ENCODE measurements around the gene LRRK2.

Gene LRRK2

DNA sequence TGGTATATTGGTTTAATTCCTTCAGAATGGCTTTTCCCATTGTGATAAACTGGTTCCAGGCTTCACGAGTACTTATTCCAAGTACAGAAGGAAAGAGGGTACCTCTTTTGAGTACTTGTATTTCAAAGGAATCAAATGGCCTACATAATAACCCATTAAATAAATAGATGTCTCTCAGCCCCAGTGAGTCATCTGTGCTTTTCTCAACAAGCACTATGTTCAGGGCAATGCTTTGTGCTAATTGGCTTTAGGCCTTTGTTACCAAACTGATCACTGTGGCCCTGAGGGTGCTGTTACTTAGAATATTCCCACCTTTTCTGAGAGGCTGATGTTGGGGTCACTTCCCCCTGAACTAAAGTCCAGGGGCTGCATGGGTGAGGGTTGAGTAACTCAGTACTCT, 107.1 kb downstream of the LRRK2 start:
- H4K20me1 ChIP-seq (ENCODE audit: insufficient read depth, low read length, poor library complexity, severe bottlenecking): no peaks in the 10 kb centered on the region
- H3K4me1 ChIP-seq (ENCODE audit: insufficient read depth, low read length, poor library complexity, severe bottlenecking): no peaks in the 10 kb centered on the region
- H2AFZ ChIP-seq (ENCODE audit: low read length): no peak overlapping the region
- no peak overlapping the region for H3K4me3 ChIP-seq (ENCODE audit: low read length, poor library complexity, severe bottlenecking)
- TF ChIP-seq EZH2phosphoT487 (IDR thresholded peaks at IDR 0.05; ENCODE audit: borderline replicate concordance): no peak
- TF ChIP-seq, protein P1, sequence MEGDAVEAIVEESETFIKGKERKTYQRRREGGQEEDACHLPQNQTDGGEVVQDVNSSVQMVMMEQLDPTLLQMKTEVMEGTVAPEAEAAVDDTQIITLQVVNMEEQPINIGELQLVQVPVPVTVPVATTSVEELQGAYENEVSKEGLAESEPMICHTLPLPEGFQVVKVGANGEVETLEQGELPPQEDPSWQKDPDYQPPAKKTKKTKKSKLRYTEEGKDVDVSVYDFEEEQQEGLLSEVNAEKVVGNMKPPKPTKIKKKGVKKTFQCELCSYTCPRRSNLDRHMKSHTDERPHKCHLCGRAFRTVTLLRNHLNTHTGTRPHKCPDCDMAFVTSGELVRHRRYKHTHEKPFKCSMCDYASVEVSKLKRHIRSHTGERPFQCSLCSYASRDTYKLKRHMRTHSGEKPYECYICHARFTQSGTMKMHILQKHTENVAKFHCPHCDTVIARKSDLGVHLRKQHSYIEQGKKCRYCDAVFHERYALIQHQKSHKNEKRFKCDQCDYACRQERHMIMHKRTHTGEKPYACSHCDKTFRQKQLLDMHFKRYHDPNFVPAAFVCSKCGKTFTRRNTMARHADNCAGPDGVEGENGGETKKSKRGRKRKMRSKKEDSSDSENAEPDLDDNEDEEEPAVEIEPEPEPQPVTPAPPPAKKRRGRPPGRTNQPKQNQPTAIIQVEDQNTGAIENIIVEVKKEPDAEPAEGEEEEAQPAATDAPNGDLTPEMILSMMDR (conservative IDR thresholded peaks at IDR 0.05; ENCODE audit: low read length): no peak
- no peaks in the 10 kb centered on the region for H3K27me3 ChIP-seq (ENCODE audit: insufficient read depth, low read length, poor library complexity, severe bottlenecking)
- H3F3A ChIP-seq (ENCODE audit: low read depth): no peaks in the 10 kb centered on the region
- H3K9me2 ChIP-seq (replicated peaks; ENCODE audit: low read depth, low read length): no peaks in the 10 kb centered on the region
- no peaks in the 10 kb centered on the region for H3K79me2 ChIP-seq (ENCODE audit: insufficient read depth, low read length)
- no peak overlapping the region for H3K4me2 ChIP-seq (ENCODE audit: low read depth, low read length, poor library complexity, severe bottlenecking)
- H3K36me3 ChIP-seq (ENCODE audit: insufficient read depth, low read length): no peaks in the 10 kb centered on the region
- no peaks in the 10 kb centered on the region for H3K9me3 ChIP-seq (ENCODE audit: insufficient read depth, low read depth, low read length)
- H3K9ac ChIP-seq (ENCODE audit: low read depth, low read length, poor library complexity, severe bottlenecking): no peak overlapping the region

DNA sequence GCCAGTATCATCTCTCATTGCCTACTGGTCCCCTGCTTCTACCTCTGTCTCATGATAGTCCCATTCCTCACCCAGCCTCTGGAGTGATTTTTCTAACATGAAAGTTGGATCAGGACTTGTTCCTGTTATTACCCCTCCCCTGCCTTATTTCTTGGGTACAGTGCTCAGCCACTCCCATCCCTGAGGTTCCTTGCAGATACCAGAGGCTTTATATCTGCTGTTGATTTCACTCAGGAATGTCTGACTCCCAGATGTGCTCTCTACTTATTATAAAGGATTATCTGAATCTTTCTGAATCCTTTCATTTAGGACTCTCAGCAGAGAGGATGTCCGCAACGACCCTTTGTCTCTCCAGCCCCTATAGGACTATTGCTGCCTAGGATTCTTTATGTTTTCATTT, 111.2 kb downstream of the LRRK2 start:
- Histone ChIP-seq H4K20me1 (ENCODE audit: insufficient read depth, low read length, poor library complexity, severe bottlenecking) (no peaks in the 10 kb centered on the region), H3K27me3 (ENCODE audit: insufficient read depth, low read length, poor library complexity, severe bottlenecking) (no peaks in the 10 kb centered on the region), H3K9me3 (ENCODE audit: insufficient read depth, low read depth, low read length) (no peaks in the 10 kb centered on the region), H3K9me2 (replicated peaks; ENCODE audit: low read depth, low read length) (no peaks in the 10 kb centered on the region), H3K79me2 (ENCODE audit: insufficient read depth, low read length) (no peaks in the 10 kb centered on the region), H2AFZ (ENCODE audit: low read length) (peak overlapping the region; percentile 25; the same call in 1 of the 2 replicates), H3K9ac (ENCODE audit: low read depth, low read length, poor library complexity, severe bottlenecking) (no peak overlapping the region), H3K4me3 (ENCODE audit: low read length, poor library complexity, severe bottlenecking) (no peak overlapping the region), H3K4me2 (ENCODE audit: low read depth, low read length, poor library complexity, severe bottlenecking) (no peak overlapping the region), H3F3A (ENCODE audit: low read depth) (no peaks in the 10 kb centered on the region), H3K4me1 (ENCODE audit: insufficient read depth, low read length, poor library complexity, severe bottlenecking) (no peaks in the 10 kb centered on the region), H3K36me3 (ENCODE audit: insufficient read depth, low read length) (no peaks in the 10 kb centered on the region)
- TF ChIP-seq, protein P1 (conservative IDR thresholded peaks at IDR 0.05; ENCODE audit: low read length): no peak
- TF ChIP-seq EZH2phosphoT487 (IDR thresholded peaks at IDR 0.05; ENCODE audit: borderline replicate concordance): no peak

DNA sequence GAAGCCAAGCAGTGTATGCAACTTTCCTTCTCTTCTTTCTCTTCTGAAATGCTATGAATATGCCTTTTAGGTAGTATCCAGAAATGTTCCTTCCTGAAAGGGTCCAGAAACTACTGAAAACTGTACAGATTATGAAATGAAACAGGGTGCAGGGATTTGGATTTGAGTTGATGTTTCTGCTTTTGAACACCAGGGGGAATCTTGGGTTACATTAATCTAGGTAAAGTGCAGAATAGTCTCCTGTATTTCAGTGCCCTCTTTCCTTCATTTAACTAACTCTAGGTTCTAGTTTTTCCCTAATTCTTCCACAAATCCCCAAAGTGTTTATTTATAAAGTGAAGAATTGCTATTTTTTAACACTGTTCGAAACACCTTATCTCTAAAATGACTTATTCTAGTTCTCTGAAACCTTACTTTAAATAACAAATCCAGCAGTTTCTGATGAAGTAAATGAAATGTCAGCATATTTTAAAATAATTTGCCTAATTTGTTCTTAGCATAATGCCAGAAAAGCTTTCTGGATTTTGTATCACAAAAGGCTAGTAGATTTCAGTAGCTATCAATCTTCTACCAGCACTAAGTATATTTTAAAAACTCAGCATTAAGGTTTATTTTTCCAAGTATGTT, 111.9 kb downstream of the LRRK2 start:
- H3K79me2 ChIP-seq (ENCODE audit: insufficient read depth, low read length): no peaks in the 10 kb centered on the region
- no peak overlapping the region for H3K4me3 ChIP-seq (ENCODE audit: low read length, poor library complexity, severe bottlenecking)
- TF ChIP-seq, protein P1 (conservative IDR thresholded peaks at IDR 0.05; ENCODE audit: low read length): peak; percentile 65
- TF ChIP-seq EZH2phosphoT487 (IDR thresholded peaks at IDR 0.05; ENCODE audit: borderline replicate concordance): no peak
- 0 out of 2 replicates have a peak overlapping the region, but pooled peaks have one; percentile 25 for H2AFZ ChIP-seq (ENCODE audit: low read length)
- no peaks in the 10 kb centered on the region for H3K9me2 ChIP-seq (replicated peaks; ENCODE audit: low read depth, low read length)
- H4K20me1 ChIP-seq (ENCODE audit: insufficient read depth, low read length, poor library complexity, severe bottlenecking): no peaks in the 10 kb centered on the region
- no peak overlapping the region for H3K4me2 ChIP-seq (ENCODE audit: low read depth, low read length, poor library complexity, severe bottlenecking)
- no peaks in the 10 kb centered on the region for H3K9me3 ChIP-seq (ENCODE audit: insufficient read depth, low read depth, low read length)
- H3K4me1 ChIP-seq (ENCODE audit: insufficient read depth, low read length, poor library complexity, severe bottlenecking): no peaks in the 10 kb centered on the region
- no peaks in the 10 kb centered on the region for H3K27me3 ChIP-seq (ENCODE audit: insufficient read depth, low read length, poor library complexity, severe bottlenecking)
- no peak overlapping the region for H3K9ac ChIP-seq (ENCODE audit: low read depth, low read length, poor library complexity, severe bottlenecking)
- H3K36me3 ChIP-seq (ENCODE audit: insufficient read depth, low read length): no peaks in the 10 kb centered on the region
- H3F3A ChIP-seq (ENCODE audit: low read depth): no peaks in the 10 kb centered on the region
